Measurements from ENCODE around the gene PLXNB2. TPM values are rescaled to one million over a fixed set of nuclear protein-coding genes. Genes with fewer than 3 reads are reported as not detected.

The PLXNB2 gene
- total RNA-seq, 4 donors from 2014 or later = 105 to 199 (median 155) TPM

DNA sequence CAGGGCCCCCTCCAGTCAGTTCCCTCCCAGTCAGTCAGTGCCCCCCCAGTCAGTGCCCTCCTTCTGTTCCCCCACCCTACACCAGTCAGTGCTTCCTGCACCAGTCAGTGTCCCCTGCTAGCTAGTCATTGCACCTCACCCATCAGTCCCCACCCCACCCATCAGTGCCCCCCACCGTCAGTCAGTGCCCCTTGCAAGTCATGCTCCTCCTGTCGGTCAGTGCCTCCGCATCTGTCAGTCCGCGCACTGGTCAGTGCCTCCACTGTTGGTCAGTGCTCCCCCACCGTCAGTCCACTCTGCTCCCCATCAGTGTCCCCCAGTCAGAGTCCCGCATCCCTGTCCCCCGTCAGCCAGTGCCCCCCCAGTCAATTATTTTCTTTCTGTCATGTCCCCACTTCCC lies 39.0 kb upstream of the PLXNB2 start:
- DNase-seq (ENCODE audit: low spot score in 2 of 2) = no peak
- no peak for TF ChIP-seq POLR2A (IDR thresholded peaks at IDR 0.05)
- TF ChIP-seq, protein P1, sequence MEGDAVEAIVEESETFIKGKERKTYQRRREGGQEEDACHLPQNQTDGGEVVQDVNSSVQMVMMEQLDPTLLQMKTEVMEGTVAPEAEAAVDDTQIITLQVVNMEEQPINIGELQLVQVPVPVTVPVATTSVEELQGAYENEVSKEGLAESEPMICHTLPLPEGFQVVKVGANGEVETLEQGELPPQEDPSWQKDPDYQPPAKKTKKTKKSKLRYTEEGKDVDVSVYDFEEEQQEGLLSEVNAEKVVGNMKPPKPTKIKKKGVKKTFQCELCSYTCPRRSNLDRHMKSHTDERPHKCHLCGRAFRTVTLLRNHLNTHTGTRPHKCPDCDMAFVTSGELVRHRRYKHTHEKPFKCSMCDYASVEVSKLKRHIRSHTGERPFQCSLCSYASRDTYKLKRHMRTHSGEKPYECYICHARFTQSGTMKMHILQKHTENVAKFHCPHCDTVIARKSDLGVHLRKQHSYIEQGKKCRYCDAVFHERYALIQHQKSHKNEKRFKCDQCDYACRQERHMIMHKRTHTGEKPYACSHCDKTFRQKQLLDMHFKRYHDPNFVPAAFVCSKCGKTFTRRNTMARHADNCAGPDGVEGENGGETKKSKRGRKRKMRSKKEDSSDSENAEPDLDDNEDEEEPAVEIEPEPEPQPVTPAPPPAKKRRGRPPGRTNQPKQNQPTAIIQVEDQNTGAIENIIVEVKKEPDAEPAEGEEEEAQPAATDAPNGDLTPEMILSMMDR (IDR thresholded peaks at IDR 0.05) = no peak
- H3K4me3 ChIP-seq (ENCODE audit: low read depth, poor library complexity, severe bottlenecking) = no peak overlapping the region
- WGBS, 2 donors = 73 to 89% methylated on average over 8 of the region's 8 CpGs
- intact Hi-C loops (cut with DNase I; ENCODE audit: low total_unique reads) = no loop called here

- intact Hi-C loops (cut with DNase I; ENCODE audit: low total_unique reads) = loop anchor here (5.0 kb wide), 1 partner anchor 91 kb away; the partner anchor contains the start of gene HDAC10
- H3K4me3 ChIP-seq (ENCODE audit: low read depth, poor library complexity, severe bottlenecking) = peak overlapping the region; percentile 84
- DNase-seq (ENCODE audit: low spot score in 2 of 2) = no peak
- 0 to 1% methylated on average over 7 to 9 of the region's 9 CpGs for WGBS, 2 donors
- TF ChIP-seq, protein P1 (IDR thresholded peaks at IDR 0.05) = no peak
- no peak for TF ChIP-seq POLR2A (IDR thresholded peaks at IDR 0.05)
Measured at GRCh38 chr22:50343541-50343935, 36.1 kb upstream of the PLXNB2 start.

DNA sequence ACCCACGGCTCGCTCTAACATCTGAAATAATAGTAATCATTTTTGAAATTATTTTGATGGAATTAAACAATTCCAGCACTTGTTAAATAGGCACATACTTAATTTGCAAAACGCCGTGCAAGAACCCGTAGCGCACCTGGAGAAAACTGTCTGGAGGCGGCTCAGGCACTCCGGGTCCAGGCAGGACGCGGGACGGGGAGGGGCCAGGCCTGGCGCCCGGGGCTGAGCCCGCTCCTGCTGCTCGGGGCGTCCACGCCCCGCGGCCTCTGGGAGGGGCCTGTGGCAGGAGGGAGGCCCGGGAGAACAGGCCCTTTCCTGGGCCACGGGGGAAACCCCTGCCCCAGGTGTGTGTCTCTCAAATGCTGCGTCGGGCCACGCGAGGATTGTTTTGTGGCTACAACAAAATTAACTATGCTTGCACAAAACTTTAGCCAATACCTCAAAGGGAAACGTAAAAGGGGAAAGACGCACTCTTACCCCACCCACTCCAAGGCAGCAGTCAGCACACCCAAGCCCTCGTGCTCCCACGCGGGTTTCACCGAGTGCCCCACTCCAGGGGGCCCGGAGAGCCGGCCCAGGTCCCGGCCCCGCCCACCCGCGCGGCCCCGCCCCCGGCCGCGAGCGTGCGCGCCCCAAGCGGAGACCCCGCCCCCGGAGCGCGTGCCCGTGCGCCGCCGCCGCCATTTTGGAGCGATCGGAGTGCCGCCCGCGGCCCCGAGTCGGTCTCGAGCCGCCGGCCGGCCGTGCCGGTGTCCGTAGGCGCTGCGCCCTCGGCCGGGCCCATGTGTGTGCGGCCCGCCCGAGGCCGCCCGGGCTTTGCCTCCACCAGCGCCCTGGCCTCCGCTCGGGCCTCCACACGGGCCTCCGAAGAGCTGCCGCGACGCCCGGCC lies 35.5 kb upstream of the PLXNB2 start, which contains the start of gene PPP6R2:
TSS of gene PPP6R2 (plus strand) at position 677 of the 890 bp plus-strand sequence. CDS start 50,582 bp downstream, outside the sequence.
- TF ChIP-seq, protein P1 (IDR thresholded peaks at IDR 0.05) = no peak
- no peak for TF ChIP-seq POLR2A (IDR thresholded peaks at IDR 0.05)
- intact Hi-C loops (cut with DNase I; ENCODE audit: low total_unique reads) = loop anchor here (5.0 kb wide), 1 partner anchor 91 kb away; the partner anchor contains the start of gene HDAC10
- peak within 1 kb of the TSS; percentile 84 for H3K4me3 ChIP-seq (ENCODE audit: low read depth, poor library complexity, severe bottlenecking)
- WGBS, 2 donors = 0 to 1% methylated on average over 28 to 66 of the region's 87 CpGs
- DNase-seq (ENCODE audit: low spot score in 2 of 2) = peak; percentile 58 to 96

DNA sequence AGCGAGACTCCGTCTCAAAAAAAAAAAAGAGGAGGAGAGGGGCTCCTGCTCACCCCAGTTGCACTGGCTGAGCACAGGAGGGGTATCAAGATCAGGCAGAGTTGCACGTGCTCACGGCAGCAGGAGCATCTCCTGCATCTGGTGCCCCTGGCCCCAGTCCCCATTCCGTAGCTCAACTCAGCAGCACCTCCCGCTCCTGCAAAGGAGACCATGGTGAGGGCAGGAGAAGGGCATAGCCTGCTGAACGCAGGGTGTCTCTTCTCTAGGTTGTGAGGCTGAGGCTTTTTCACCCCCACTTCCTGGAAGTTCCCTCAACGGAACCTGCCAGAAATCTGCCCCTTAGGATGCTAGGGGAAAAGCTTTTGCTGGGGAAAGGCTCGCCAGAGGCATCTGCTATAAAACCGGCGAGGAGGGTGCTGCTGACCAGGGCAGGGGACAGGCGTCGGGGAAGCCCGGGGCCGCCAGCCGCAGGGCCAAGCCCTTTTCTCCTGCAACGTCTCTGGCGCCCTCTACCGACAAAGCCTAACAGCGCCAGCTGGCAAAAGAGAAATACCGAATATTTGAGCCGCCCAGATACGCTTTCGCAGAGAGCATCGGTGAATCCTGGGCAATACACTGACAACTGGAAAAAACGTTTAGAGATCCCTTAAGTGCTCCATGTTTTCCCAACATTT lies 34.7 kb upstream of the PLXNB2 start:
- no peak overlapping the region for H3K4me3 ChIP-seq (ENCODE audit: low read depth, poor library complexity, severe bottlenecking)
- intact Hi-C loops (cut with DNase I; ENCODE audit: low total_unique reads) = loop anchor here (5.0 kb wide), 1 partner anchor 90 kb away; the partner anchor contains the start of gene HDAC10
- 12% methylated on average over 26 of the region's 26 CpGs for WGBS, 2 donors
- TF ChIP-seq POLR2A (IDR thresholded peaks at IDR 0.05) = no peak
- TF ChIP-seq, protein P1 (IDR thresholded peaks at IDR 0.05) = peak in 1 of 3 donors; percentile 82
- DNase-seq (ENCODE audit: low spot score in 2 of 2) = peak; percentile 86 to 97

- TF ChIP-seq, protein P1 (IDR thresholded peaks at IDR 0.05) = no peak
- TF ChIP-seq POLR2A (IDR thresholded peaks at IDR 0.05) = no peak
- no peak for DNase-seq (ENCODE audit: low spot score in 2 of 2)
- no peak overlapping the region for H3K4me3 ChIP-seq (ENCODE audit: low read depth, poor library complexity, severe bottlenecking)
- 71 to 80% methylated on average over 12 of the region's 12 CpGs for WGBS, 2 donors
- intact Hi-C loops (cut with DNase I; ENCODE audit: low total_unique reads) = loop anchor here (5.0 kb wide), 1 partner anchor 88 kb away; the partner anchor contains the start of gene HDAC10
Measured at GRCh38 chr22:50339945-50340879, 32.8 kb upstream of the PLXNB2 start.

All from lower leg skin (tissue), 4 donors.